Retina (tissue), 1 donor: ENCODE results near the gene ZNF689.
"Not testable (repeated sequence)": the region's sequence is repeated elsewhere in the genome, so short reads cannot be mapped to it uniquely, and the experiment has no call there.

Experiments
- DNase-seq: peaks from one replicate; pipeline ENCODE4 v3.0.0-alpha.2; 2016

Gene ZNF689

DNA sequence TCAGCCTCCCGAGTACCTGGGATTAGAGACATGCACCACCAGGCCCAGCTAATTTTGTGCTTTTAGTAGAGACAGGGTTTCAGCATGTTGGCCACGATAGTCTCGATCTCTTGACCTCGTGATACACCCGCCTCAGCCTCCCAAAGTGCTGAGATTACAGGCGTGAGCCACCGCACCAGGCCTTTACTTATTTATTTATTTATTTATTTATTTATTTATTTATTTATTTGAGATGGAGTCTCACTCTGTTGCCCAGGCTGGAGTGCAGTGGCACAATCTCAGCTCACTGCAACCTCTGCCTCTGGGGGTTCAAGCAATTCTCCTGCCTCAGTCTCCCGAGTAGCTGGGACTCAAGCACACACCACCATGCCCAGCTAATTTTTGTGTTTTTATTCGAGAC lies 19.3 kb downstream of the ZNF689 start:
- DNase-seq: not testable (repeated sequence)

DNA sequence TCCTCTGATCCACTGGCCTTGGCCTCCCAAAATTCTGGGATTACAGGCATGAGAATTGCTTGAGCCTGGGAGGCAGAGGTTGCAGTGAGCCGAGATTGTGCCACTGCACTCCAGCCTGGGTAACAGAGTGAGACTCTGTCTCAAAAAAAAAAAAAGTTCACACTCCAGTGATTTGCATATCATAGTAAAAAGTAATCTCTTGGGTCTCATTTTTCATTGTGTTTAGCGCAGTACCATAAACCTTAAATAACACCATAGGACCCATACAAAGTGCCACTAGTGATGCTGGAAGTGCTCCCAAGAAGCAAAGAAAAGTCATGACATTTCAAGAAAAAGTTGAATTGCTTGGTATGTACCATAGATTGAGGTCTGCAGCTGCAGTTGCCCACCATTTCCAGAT lies 20.6 kb downstream of the ZNF689 start:
- DNase-seq: not testable (repeated sequence)

DNA sequence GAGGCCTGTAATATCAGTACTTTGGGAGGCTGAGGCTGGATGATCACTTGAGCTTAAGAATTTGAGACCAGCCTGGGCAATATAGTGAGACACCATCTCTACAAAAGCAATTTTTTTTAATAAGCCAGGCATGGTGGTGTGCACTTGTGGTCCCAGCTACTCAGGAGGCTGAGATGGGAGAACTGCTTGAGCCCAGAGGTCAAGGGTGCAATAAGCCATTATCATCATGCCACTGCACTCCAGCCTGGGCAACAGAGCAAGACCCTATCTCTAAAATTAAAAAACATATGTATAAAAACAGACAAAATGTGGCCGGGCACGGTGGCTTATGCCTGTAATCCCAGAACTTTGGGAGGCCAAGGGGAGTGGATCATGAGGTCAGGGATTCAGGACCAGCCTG lies 21.5 kb downstream of the ZNF689 start:
- DNase-seq: no peak

DNA sequence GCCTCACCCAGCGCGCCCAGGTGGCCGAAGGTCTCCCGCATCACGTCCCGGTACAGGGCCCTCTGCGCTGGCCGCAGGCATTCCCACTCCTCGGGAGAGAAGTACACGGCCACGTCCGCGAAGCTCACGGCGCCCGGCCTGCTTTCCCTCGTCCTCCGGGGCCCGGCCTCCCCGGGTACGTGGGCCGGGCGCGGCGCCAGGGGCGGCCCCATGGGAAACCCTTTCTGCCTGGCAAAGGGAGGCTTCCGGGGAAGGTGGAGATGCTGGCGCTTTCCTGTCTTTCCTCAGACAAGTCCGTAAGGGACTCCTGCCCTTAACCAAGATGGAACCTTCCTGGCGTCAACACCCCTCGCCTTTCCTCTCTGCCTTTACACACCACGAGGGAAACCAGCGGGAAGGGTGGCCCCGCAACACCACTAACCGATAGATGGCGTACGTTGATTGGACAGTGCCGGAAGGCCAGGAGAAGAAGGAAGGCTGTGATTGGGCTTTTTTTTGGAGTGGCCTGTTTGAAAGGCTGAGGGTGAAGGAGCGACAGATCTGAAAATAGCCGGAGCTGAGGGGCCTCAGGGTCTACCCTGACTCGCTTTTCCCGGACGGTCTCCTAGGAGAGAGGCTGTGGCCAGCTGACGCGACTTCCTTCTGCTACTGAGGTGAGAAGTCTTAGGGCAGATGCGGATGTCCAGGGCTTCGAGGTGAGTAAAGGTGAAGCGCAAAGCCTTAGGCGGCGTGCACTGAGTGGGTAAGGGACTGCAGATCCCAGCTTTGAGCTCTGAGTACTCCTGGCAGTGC lies 24.6 kb downstream of the ZNF689 start, which contains the start of gene ZNF785:
ZNF785 (minus strand) TSS at position 298 of the 792 bp plus-strand sequence; CDS start at position 212, 86 bp downstream.
- DNase-seq: peak; percentile 96

DNA sequence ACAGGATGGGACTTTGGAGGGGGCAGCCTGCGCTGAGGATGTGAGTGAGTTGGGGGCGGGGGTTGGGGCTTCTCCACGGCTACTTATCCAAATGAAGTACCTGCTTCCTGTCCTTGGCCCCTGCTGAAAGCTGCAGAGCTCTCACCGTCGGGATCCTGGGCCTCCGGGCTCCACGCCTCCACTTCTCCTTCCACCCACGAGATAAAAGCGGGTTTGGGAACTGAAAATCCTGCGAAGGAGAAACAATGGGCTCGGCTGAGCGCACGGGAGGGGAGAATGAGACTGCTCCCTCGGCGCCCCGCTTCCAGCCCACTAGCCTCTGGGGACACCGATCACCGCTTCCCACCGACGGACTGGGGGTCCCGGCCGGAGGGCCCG lies 25.2 kb downstream of the ZNF689 start:
- DNase-seq: no peak

DNA sequence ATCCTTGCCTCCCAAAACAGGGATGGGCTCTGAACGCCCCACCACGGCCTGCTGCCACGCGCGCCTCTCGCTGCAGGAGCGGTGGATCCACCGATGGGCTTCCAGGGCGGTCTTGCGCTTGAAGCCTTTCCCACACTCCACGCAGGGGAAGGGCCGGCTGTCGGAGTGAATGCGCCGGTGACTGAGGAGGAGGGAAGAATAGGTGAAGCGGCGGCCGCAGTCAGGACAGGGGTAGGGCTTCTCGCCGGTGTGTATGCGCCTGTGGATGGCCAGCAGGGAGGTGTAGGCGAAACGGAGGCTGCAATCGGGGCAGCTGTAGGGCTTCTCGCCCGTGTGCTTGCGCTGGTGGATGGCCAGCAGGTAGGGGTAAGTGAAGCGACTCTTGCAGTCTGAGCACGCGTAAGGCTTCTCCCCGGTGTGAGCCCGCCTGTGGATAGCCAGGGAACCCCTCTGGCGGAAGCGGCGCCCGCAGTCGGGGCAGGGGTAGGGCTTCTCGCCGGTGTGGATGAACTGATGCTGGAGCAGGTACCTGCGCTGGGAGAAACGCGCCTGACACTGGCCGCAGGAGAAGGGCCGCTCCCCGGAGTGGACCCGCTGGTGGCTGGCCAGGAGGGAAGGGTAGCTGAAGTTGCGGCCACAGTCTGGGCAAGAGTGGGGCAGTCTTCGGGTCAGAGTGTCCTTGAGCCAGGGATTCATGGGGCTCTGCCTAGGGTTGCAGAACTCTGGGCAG lies 27.4 kb downstream of the ZNF689 start:
- no peak for DNase-seq

DNA sequence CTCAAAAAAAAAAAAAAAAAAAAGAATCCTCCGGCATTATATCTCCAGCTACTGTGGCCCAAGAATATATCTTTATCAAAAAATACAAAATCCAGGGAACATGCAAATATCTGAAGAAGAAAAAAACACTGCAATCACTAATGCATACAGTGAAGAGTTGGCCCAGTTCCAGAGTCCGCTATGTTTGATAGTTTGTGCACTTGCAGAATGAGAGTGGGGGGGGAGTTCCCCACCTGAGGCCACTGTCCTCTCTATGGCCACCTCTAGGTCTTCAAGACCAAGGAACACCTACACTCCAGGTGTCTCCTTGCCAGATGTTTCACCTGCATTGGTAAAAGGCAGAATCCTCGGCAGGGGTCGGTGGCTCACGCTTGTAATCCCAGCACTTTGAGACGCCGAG lies 28.7 kb downstream of the ZNF689 start:
- no peak for DNase-seq

DNA sequence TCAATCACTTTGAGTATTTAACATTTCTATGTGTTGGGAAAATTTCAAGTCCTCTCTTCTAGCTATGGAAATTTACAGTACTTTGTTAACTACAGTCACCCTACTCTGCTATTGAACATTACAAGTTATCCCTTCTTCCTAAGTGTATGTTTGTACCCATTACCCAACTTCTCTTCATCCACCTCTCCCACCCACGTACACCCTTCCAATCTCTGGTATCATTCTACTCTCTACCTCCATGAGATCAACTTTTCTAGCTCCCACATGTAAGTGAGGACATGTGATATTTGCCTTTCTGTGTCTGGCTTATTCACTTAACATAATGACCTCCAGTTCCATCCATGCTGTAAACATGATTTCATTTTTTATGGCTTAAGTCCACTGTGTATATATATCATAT lies 35.5 kb downstream of the ZNF689 start:
- no peak for DNase-seq

DNA sequence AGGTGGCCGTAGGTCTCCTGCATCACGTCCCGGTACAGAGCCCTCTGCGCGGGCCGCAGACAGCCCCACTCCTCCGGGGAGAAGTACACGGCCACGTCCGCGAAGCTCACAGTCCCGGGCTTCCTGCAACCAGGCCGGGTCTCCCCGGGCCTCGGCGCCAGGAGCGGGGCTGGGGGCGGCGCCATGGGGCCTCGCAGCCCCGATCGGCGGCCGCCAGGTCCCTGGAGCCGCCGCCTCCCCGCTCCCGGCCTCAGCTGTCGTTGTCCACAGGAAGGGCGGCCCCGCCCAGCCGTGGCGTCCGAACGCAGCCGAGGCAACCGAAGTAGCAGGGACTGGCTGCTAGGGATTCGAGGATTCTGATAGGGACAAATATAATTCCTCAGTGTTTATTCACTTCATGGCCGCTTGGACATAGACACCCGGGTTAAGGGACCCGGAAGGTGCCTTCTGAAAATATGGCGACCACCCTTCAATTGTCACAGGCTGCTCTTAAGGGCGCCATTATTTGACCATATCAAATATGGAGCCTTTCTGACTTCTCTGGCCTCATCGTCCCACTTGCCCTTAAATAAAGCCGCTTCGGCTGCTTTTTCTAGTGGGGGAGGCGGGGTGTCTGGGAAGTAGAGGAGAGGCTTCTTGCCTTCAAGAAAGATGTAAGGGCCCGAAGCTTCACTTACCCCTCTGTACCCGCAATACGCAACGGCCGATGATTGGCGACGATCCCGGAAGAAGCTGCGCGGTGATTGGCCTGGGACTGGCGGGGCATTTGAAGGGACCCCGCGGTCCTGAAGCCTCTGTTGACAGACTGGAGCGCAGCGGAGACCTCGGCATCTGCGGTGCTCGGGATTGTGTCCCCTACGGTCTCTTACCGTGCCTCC lies 38.5 kb downstream of the ZNF689 start, which contains the start of gene ZNF688:
ZNF688 (minus strand) TSS at position 270 of the 878 bp plus-strand sequence; CDS start at position 185, 85 bp downstream.
- peak; percentile 96 for DNase-seq

DNA sequence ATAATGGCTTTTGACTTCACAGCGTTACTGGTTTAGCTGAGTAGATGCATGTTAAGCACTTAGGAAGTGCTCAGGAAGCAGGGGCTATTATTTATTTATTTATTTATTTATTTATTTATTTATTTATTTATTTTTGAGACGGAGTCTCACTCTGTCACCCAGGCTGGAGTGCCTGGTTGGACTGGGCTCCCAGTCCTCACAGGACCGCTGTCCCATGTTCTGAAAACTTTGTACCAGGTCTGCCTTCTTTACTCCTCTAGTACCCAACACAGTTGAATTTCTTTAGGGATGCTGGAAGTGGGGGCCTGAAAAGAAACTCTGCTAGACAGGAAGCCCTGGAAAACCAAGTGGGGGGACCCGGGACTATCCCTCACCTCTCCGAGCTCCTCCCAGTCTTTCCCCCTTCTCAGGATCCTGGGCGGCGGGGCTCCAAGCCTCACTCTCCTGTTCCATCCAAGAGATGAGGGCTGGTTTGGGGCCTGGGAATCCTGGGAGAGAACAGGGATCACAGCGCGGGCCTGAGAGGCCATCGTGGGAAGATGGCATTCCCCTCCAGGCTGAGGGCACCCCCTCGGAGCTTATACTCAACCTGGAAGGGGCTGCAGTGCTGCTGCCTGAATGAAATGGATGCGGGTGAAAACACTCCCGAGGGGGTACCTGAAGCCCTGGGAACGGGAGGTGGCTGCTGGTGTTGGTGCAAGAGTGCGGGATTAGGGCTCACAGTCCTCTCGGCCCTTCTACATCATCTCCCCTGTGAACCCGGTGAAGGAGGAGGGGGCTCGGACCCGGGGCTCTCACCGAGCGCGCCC lies 39.3 kb downstream of the ZNF689 start:
- no peak for DNase-seq

DNA sequence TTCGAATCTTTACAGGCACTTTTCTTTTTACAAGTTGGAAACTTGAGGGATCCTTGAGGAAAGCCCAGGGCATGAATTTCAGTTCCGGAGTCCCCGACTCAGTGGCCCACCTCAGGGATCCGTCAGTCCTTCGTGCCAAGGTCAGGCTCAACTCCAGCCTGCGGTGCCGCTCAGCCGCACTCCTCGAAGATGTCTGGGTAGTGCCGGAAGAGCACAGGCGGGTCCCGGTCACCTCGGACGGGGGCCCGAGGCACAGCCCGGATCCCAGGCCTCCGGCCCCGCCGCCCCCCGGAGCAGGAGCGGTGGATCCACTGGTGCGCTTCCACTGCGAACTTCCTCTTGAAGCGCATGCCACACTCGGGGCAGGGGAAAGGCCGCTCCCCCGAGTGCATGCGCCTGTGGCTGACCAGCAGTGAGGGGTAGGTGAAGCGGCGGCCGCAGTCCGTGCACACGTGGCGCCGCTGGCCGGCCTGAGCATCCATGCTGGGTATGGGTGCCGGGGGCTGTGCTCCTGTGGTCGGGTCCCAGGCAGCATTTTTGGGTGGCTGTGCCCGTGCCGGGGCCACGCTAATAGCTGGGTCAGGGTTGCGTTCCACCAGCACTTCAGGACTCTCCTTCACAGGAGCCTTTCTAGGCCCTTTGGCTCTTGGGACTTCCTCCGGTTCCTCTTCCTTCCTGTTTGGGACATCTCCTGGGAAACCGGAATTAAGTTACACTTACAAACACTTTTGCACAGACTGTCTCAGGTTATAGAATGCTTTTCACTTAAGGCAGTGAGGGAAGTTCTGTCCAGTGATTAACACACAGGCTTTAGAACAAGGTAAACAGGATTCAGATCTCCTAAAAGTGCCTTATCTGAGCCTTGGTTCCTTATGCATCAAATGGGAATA lies 40.2 kb downstream of the ZNF689 start:
- no peak for DNase-seq

DNA sequence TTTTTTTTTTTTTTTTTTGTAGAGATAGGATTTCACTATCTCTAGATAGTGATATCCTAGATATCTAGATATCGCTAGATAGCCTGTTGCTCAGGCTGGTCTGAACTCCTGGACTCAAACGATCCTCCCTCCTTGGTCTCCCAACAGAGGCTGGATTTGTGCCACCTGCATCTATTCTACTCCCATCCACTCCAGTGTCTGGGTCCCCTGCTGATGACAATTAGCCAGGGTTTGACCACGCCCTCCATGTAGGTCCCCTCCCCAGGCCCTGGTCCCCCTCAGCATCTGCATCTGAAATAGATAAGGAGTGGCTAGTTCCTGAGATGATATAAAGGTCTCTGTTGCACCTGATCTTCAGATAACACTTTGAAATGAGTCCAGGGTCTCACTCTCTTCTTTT lies 40.9 kb downstream of the ZNF689 start:
- no peak for DNase-seq

DNA sequence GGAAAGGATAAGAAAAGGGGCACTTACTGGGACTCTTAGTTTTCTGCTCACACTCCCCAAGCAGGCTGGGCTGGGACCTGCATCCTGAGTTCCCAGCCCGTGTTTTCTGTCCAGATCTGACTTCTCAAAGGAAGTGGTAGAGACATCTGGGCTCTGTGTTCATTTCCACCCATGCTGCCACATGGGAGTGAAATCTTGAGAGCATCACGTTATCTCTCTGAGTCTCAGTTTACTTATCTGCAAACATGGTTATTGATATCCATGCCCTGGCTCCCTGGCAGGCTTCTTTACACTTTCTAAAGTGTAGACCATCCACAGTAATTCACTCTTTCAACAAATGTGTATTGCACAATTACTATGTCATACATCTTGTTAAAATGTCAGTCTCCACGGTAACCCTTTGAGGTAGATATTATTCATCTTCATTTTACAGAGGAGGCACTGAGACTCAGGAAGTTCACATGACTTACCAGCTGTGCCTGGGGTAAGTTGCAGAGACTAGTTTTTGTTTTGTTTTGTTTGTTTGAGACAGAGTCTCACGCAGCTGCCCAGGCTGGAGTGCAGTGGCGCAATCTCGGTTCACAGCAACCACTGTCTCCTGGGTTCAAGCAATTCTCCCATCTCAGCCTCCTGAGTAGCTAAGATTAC lies 42.1 kb downstream of the ZNF689 start:
- DNase-seq: no peak

DNA sequence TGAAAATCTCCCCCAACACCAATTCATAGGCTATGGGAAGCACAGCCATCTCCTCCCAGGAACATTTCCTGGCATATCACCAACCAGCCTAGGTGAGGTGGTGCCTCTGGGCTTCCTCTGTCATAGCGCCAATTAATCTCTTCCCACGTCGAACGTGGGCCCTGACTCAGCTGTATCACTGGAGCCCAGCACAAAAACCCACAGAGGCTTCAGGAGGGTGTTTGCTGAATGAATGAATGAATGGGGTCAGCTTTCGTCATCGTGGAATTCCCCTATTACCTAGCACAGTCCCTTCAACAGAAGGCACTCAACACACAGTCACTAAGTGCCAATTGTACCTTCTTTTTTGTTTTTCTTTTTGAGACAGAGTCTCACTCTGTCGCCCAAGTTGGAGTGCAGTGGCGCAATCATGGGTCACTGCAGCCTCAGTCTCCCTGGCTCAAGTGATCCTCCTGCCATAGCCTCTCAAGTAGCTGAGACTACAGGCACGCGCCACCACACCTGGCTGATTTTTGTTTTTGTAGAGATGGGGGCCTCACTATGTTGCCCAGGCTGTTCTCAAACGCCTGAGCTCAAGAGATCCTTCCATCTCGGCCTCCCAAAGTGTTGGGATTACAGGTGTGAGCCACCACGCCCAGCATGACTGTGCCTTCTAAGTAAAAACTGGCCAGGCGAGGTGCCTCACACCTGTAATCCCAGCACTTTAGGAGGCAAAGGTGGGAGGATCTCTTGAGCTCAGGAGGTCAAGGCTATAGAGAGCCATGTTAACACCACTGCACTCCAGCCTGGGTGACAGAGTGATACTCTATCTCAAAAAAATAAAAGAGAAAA lies 42.8 kb downstream of the ZNF689 start:
- DNase-seq: no peak

DNA sequence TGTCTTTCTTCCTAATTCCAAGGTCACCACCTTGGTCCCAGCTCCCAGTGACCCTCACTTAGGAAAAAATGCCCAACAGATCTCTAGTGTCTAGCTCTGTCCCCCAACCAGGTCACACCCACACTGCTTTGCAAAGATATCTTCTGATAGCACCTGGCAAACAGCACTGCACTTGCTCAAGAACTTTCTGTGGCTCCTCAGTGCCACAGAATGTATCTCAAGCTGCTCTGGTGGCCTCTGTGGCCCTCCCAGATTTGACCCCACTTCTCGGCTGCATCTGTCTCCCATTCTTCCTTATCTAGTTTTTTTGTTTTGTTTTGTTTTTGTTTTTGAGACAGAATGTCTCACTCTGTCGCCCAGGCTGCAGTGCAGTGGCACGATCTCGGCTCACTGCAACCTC lies 43.7 kb downstream of the ZNF689 start:
- no peak for DNase-seq

DNA sequence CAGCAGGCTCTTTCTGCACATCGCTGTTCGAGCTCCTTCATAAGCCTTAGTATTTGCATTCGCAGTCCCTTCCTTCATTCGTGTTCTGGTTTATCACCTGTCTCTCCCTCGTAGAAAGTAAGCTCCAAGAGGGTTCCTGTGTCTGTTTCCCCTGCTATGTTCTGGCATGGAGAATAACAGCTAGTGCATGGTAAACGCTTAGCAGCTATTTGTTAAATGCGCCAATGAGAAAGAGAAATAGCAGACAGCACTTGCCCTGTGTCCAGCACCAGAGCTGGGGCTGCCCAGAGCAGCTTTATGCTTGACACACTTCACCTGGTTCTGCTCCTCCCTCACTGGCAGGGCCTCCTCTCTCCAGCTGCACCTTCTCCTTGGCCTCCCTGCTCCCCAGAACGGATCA lies 44.2 kb downstream of the ZNF689 start:
- no peak for DNase-seq

DNA sequence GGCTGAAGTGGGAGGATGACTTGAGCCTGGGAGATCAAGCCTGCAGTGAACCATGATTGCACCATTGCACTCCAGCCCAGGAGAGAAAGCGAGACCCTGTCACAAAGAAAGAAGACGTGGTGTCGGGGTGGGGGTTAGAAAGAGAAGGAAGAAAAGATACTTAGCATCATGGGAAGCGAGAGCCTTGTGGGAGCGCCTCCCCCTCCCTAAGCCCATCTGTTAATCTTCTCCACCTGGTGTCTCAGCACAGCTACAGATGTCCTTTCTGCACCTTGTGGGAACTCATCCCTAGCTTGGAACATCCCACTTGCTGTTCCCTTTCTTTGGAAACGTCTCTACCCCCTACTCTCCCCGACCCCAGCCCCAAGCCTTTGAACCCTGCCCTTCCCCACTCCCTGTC lies 44.7 kb downstream of the ZNF689 start:
- no peak for DNase-seq

DNA sequence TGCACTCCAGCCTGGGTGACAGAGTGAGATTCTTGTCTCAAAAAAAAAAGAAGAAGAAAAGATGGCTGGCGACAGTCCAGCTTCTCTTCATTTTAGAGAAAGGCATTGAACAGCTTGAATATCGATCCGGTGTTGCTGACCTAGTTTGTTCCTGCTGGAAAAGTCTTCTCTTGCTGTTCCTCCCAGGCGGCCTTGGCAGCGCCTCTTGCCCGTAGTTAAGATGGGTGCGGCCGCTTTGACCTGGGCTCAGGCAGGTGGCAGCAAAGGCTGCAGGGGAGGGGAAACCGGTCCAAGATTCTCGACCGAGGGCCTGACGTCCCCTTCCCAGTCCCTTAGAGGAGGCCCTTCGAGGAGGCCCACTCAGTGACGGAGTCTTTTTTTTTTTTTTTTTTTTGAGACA lies 48.2 kb downstream of the ZNF689 start:
- DNase-seq: no peak

DNA sequence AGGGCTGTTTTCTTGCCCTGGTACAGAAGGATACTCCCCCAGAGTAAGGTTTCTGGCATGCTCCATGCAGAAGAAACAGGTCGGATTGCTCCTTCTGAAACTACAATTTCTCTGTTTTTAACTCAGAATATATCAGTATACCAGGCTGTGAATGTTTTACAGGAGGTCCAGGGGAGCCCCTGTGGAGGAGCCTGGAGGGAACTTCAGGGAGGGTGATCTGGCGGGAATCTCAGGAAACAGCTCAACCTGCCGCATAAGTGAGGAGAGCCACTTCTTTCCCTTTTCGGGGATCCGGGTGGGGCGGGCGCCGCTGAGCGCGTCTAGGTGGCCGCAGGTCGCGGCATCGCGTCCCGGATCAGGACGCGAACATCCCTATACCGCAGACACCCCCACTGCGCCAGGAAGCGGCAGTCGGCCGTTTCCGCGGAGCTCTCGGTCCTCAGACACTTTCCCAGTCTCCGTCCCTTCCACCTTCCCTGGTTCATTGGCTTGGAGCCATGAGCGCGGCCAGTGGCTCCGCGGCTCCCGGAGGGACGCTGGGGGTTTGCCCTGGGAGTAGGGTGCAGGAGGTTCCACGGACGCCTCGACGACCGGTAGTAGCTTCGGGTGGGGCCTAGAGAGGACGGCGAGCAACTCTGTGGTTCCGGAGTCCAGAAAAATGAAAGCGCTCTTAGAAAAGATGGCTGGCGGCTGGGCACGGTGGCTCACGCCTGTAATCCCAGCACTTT lies 48.9 kb downstream of the ZNF689 start:
- DNase-seq: peak; percentile 35
